GM23248 (cell line): ENCODE data around the gene KCNMA1. TPM values are rescaled to one million over a fixed set of nuclear protein-coding genes. Genes with fewer than 3 reads are reported as not detected.
"Not testable (repeated sequence)": the region's sequence is repeated elsewhere in the genome, so short reads cannot be mapped to it uniquely, and the experiment has no call there.

Source experiments
- DNase-seq: peaks from one replicate; pipeline ENCODE4 v3.0.0-alpha.2; 2015
- H2AFZ ChIP-seq: fragments of 200-600 bp; sonication (generic); 2 replicates; pipeline ENCODE4 v1.6.1; 2016; ENCODE audit warnings: antibody characterized with exemption
- H3F3A ChIP-seq: fragments of 200-600 bp; sonication (generic); 2 replicates; pipeline ENCODE4 v1.6.1; 2016; ENCODE audit warnings: mild to moderate bottlenecking, antibody characterized with exemption, mixed run types; ENCODE audit not compliant: insufficient read depth
- H3K27ac ChIP-seq: fragments of 200-600 bp; sonication (generic); 2 replicates; pipeline ENCODE4 v1.5.1; 2016; ENCODE audit warnings: mild to moderate bottlenecking
- H3K27me3 ChIP-seq: fragments of 200-600 bp; sonication (generic); replicated peaks from 2 replicates; pipeline ENCODE4 v1.6.1; 2016; ENCODE audit warnings: mild to moderate bottlenecking; ENCODE audit not compliant: insufficient read depth
- H3K36me3 ChIP-seq: fragments of 200-600 bp; sonication (generic); 2 replicates; pipeline ENCODE4 v1.6.1; 2016; ENCODE audit warnings: low read depth, mild to moderate bottlenecking
- H3K4me1 ChIP-seq: fragments of 200-600 bp; sonication (generic); 2 replicates; pipeline ENCODE4 v1.6.1; 2016; ENCODE audit warnings: mild to moderate bottlenecking; ENCODE audit not compliant: insufficient read depth
- H3K4me2 ChIP-seq: fragments of 200-600 bp; sonication (generic); one replicate; pipeline ENCODE4 v1.6.1; 2016; ENCODE audit warnings: mild to moderate bottlenecking; ENCODE audit not compliant: unreplicated experiment
- H3K4me3 ChIP-seq: fragments of 200-600 bp; sonication (generic); 2 replicates; pipeline ENCODE4 v1.5.1; 2016; ENCODE audit warnings: mild to moderate bottlenecking
- H3K79me2 ChIP-seq: fragments of 200-600 bp; sonication (generic); 2 replicates; pipeline ENCODE4 v1.6.1; 2016; ENCODE audit warnings: mild to moderate bottlenecking; ENCODE audit not compliant: insufficient read depth
- H3K9ac ChIP-seq: fragments of 200-600 bp; sonication (generic); 2 replicates; pipeline ENCODE4 v1.6.1; 2016; ENCODE audit warnings: mild to moderate bottlenecking
- H3K9me2 ChIP-seq: fragments of 200-600 bp; sonication (generic); 2 replicates; pipeline ENCODE4 v1.6.1; 2016; ENCODE audit warnings: mixed run types, mild to moderate bottlenecking, moderate library complexity; ENCODE audit not compliant: insufficient read depth
- H3K9me3 ChIP-seq: fragments of 200-600 bp; sonication (generic); one replicate; pipeline ENCODE4 v1.6.1; 2017; ENCODE audit warnings: low read depth
- H4K20me1 ChIP-seq: fragments of 200-600 bp; sonication (generic); 2 replicates; pipeline ENCODE4 v1.6.0; 2016; ENCODE audit not compliant: insufficient read depth
- EZH2 ChIP-seq: fragments of 200-600 bp; sonication (generic); IDR thresholded peaks from 2 replicates; pipeline ENCODE4 v1.6.1; 2018; ENCODE audit warnings: antibody characterized with exemption, mild to moderate bottlenecking; ENCODE audit not compliant: insufficient read depth, poor library complexity, severe bottlenecking
- EZH2phosphoT487 ChIP-seq: fragments of 200-600 bp; sonication (generic); IDR thresholded peaks from 2 replicates; pipeline ENCODE4 v1.6.1; 2018; ENCODE audit warnings: antibody characterized with exemption, moderate library complexity, mild to moderate bottlenecking, low read depth; ENCODE audit not compliant: insufficient read depth
- WGBS, 2 experiments: methylation state at CpG; one replicate each; pipeline ENCODE4 v1.1.6; 2015 to 2017; ENCODE audit warnings: low lambda C conversion rate in 2 of 2, low coverage in 1 of 2; ENCODE audit errors: missing lambda C conversion rate in 2 of 2; 5-methylcytosine and 5-hydroxymethylcytosine counted together
- in situ Hi-C: fragments of 300-500 bp; cut with MboI; formaldehyde crosslinking; loops from 2 replicates; pipeline ENCODE4 v1.15.0; 2020
- polyA plus RNA-seq: library from polyadenylated mRNA; unstranded; fragments of >200 nt; fragmentation: Nextera tagmentation; extraction: Ambion mirVana; gene quantifications from 2 replicates; pipeline ENCODE4 v1.2.1, GENCODE V29; 2016
- total RNA-seq: library from RNA; depleted of rRNA; stranded (reverse); fragments of >200 nt; shearing (Covaris generic); gene quantifications from 2 replicates; pipeline ENCODE4 v1.2.3, GENCODE V29; 2014

Gene KCNMA1
- total and polyA plus RNA-seq, 2 experiments from 2014 or later = 14.2 to 25.1 TPM

DNA sequence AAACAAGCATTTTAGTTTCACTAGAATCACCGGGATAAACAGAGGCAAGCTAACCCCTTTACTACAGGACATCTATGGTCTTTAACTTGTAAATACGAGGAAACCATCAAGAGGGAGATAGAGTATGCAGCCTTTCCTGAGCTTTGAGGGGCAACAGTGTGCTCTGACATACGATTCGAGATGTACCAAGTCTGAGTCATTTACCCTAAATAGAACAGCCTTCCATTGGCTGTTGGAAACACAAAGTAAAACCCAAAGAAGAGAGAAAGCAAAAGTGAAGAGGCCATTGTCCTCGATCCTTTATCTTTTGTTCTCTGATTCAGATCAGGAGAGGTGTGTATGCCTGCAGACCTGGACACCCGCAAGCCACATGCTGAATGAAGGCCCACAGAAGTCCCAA lies 289.5 kb downstream of the KCNMA1 start:
- H3K4me2 ChIP-seq = no peak overlapping the region
- peaks cover 34% of the 10 kb centered on the region for H3F3A ChIP-seq
- H3K9ac ChIP-seq = no peak overlapping the region
- no peaks in the 10 kb centered on the region for H3K27me3 ChIP-seq
- no peaks in the 10 kb centered on the region for H4K20me1 ChIP-seq
- no peak for DNase-seq
- no peaks in the 10 kb centered on the region for H3K9me3 ChIP-seq
- no peaks in the 10 kb centered on the region for H3K79me2 ChIP-seq
- in situ Hi-C loops = no loop called here
- no peaks in the 10 kb centered on the region for H3K36me3 ChIP-seq
- TF ChIP-seq EZH2 = no peak
- no peak for TF ChIP-seq EZH2phosphoT487
- no peak overlapping the region for H3K4me3 ChIP-seq
- H2AFZ ChIP-seq = no peak overlapping the region
- no peak overlapping the region for H3K27ac ChIP-seq
- whole genome bisulfite sequencing, 2 experiments = 89% methylated on average over 6 of the region's 6 CpGs
- H3K9me2 ChIP-seq = no peaks in the 10 kb centered on the region
- peaks cover 35% of the 10 kb centered on the region for H3K4me1 ChIP-seq

DNA sequence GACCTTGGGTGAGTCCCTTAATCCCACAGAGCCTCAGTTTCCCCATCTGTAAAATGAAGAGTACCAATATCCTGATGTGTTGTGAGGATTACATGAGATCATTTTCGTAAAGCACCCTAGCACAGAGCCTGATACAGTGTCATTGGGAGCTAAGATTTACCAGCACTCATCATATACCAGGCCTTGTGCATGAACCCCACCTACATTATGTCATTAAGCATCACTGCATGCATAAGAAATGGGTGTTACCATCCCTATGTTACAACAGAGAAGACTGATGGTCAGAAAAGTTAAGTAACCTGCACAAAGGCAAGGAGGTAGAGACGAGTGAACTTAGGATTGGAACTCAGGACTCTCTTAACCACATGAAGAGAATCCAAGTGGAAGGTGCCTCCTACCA lies 290.6 kb downstream of the KCNMA1 start:
- no peak for DNase-seq
- Histone ChIP-seq H3K4me2 (no peak overlapping the region), H3F3A (peaks cover 32% of the 10 kb centered on the region), H3K9ac (no peak overlapping the region), H2AFZ (no peak overlapping the region), H3K27ac (no peak overlapping the region), H3K4me1 (peaks cover 33% of the 10 kb centered on the region), H3K9me3 (no peaks in the 10 kb centered on the region), H4K20me1 (no peaks in the 10 kb centered on the region), H3K79me2 (no peaks in the 10 kb centered on the region), H3K36me3 (no peaks in the 10 kb centered on the region), H3K27me3 (no peaks in the 10 kb centered on the region), H3K9me2 (no peaks in the 10 kb centered on the region), H3K4me3 (no peak overlapping the region)
- in situ Hi-C loops = no loop called here
- TF ChIP-seq EZH2 = no peak
- no peak for TF ChIP-seq EZH2phosphoT487
- WGBS, 2 experiments = 47 to 48% methylated on average over 2 of the region's 2 CpGs

DNA sequence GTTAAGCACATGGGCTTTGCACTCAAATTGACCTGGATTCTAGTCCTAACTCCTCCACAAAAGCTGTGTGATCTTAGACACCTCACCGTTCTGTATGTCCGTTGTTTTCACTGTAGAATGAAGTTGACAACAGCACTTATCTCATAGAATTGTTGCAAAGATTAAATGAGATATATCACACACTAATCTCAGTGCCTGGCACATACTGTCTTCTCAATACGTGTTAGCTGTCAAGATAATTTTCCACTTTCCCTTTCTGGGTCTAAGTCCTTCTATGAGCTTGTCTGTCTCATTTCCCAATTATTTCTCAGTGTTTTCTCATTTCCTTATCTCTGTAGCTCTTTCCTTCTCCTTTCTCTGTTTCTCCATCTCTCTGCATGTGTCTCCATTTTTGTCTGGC lies 296.6 kb downstream of the KCNMA1 start:
- no peak overlapping the region for H3K4me3 ChIP-seq
- 89 to 91% methylated on average over 3 of the region's 3 CpGs for WGBS, 2 experiments
- no peaks in the 10 kb centered on the region for H3K27me3 ChIP-seq
- H3K4me1 ChIP-seq = no peaks in the 10 kb centered on the region
- no peak overlapping the region for H2AFZ ChIP-seq
- H3K4me2 ChIP-seq = no peak overlapping the region
- TF ChIP-seq EZH2 (no peak), EZH2phosphoT487 (no peak)
- H3K27ac ChIP-seq = no peak overlapping the region
- no peaks in the 10 kb centered on the region for H3K36me3 ChIP-seq
- H3F3A ChIP-seq = no peaks in the 10 kb centered on the region
- H3K9me2 ChIP-seq = no peaks in the 10 kb centered on the region
- H4K20me1 ChIP-seq = no peaks in the 10 kb centered on the region
- H3K9ac ChIP-seq = no peak overlapping the region
- no peak for DNase-seq
- no peaks in the 10 kb centered on the region for H3K9me3 ChIP-seq
- in situ Hi-C loops = no loop called here
- no peaks in the 10 kb centered on the region for H3K79me2 ChIP-seq

DNA sequence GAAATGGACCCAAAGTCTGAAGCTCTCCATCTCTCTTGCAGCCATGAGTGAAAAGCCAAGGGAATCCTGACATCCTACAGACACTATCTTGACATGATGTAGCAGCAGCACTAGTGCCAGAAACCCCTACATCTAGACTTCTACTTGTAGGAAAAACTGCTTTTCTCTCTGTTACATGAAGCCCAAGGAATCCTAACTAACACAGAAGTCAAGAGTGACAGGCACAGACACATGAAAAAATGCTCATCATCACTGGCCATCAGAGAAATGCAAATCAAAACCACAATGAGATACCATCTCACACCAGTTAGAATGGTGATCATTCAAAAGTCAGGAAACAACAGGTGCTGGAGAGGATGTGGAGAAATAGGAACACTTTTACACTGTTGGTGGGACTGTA lies 297.7 kb downstream of the KCNMA1 start:
- H3K4me1 ChIP-seq, H3K9me3 ChIP-seq, H4K20me1 ChIP-seq, H3K9me2 ChIP-seq, H3K27ac ChIP-seq, H3K36me3 ChIP-seq, H3K4me3 ChIP-seq, H3K79me2 ChIP-seq, DNase-seq, H3K4me2 ChIP-seq, H2AFZ ChIP-seq, H3F3A ChIP-seq, H3K9ac ChIP-seq, in situ Hi-C loops, H3K27me3 ChIP-seq: not testable (repeated sequence)

DNA sequence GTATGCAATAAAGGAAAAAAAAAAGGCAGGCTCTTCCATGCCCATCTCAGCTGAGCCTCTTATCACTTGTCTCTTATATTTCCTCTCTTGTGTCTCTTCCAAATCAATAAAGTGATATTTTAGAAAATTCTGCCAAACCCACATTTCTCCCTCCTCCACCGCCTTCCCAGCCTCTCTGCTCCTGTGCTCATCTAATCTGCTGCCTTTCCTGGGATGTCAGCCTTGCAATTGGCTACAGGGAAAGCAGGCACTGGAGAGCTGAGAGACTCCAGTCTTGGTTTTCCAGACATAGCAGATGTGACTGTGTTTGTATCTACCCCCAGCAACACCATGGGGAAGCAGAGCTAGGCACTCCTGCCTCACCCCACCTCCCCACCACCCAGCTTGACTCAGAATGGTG lies 298.4 kb downstream of the KCNMA1 start:
- H3K9me2 ChIP-seq = no peaks in the 10 kb centered on the region
- no peaks in the 10 kb centered on the region for H3K27me3 ChIP-seq
- WGBS, 2 experiments = 59 to 74% methylated on average over 1 of the region's 1 CpG
- H3K4me3 ChIP-seq = no peak overlapping the region
- TF ChIP-seq EZH2phosphoT487 (no peak), EZH2 (no peak)
- no peaks in the 10 kb centered on the region for H4K20me1 ChIP-seq
- H2AFZ ChIP-seq = no peak overlapping the region
- no peak for DNase-seq
- no peaks in the 10 kb centered on the region for H3K79me2 ChIP-seq
- H3K27ac ChIP-seq = no peak overlapping the region
- no peaks in the 10 kb centered on the region for H3K4me1 ChIP-seq
- no peak overlapping the region for H3K4me2 ChIP-seq
- H3K9me3 ChIP-seq = no peaks in the 10 kb centered on the region
- H3K36me3 ChIP-seq = no peaks in the 10 kb centered on the region
- no peak overlapping the region for H3K9ac ChIP-seq
- H3F3A ChIP-seq = no peaks in the 10 kb centered on the region
- in situ Hi-C loops = no loop called here
